Measurements from ENCODE around the gene SLC35B2. TPM values are rescaled to one million over a fixed set of nuclear protein-coding genes. Genes with fewer than 3 reads are reported as not detected.

SLC35B2 gene
- total and polyA plus RNA-seq, 2 experiments from 2014 or later = 14.0 to 30.9 TPM

GRCh38 chr6:44269178-44269920 lies 12.0 kb upstream of the SLC35B2 start:
- Histone ChIP-seq H4K20me1 (replicated peaks; ENCODE audit: insufficient read depth) (no peaks in the 10 kb centered on the region), H3K27ac (ENCODE audit: low read depth) (no peak overlapping the region), H2AFZ (no peak overlapping the region), H3K4me2 (peak overlapping the region; percentile 87), H3K36me3 (ENCODE audit: insufficient read depth) (no peaks in the 10 kb centered on the region), H3K27me3 (ENCODE audit: insufficient read depth) (peaks cover 21% of the 10 kb centered on the region), H3F3A (replicated peaks; ENCODE audit: low read depth) (0 out of 2 replicates have a peak, but pooled peaks cover 19% of the 10 kb centered on the region), H3K9me2 (ENCODE audit: insufficient read depth) (no peaks in the 10 kb centered on the region), H3K4me3 (peak overlapping the region; percentile 65), H3K79me2 (replicated peaks; ENCODE audit: insufficient read depth) (peaks cover 5% of the 10 kb centered on the region; the same call in 1 of the 2 replicates), H3K4me1 (ENCODE audit: insufficient read depth) (peaks cover 16% of the 10 kb centered on the region)
- TF ChIP-seq CTCF (conservative IDR thresholded peaks at IDR 0.05; ENCODE audit: low read depth in 2 of 2) (no peak), REST (IDR thresholded peaks at IDR 0.05; ENCODE audit: unreplicated experiment) (no peak), EZH2 (IDR thresholded peaks at IDR 0.05; ENCODE audit: low read depth, unreplicated experiment) (no peak), ZNF331 (CRISPR knock-in tag; IDR thresholded peaks at IDR 0.05; ENCODE audit: low read depth) (no peak), ZNF114 (CRISPR knock-in tag; IDR thresholded peaks at IDR 0.05) (no peak), ETS1 (IDR thresholded peaks at IDR 0.05) (no peak), ZNF462 (CRISPR knock-in tag; IDR thresholded peaks at IDR 0.05) (no peak), NANOG (IDR thresholded peaks at IDR 0.05; ENCODE audit: borderline replicate concordance) (no peak), STAT1 (IDR thresholded peaks at IDR 0.05; ENCODE audit: unreplicated experiment) (no peak), EZH2phosphoT487 (IDR thresholded peaks at IDR 0.05; ENCODE audit: unreplicated experiment) (no peak), POLR2AphosphoS5 (IDR thresholded peaks at IDR 0.05; ENCODE audit: low read depth) (no peak), CREB1 (CRISPR knock-in tag; IDR thresholded peaks at IDR 0.05; ENCODE audit: low read depth) (no peak), JUNB (IDR thresholded peaks at IDR 0.05; ENCODE audit: unreplicated experiment) (no peak)
- Mint-ChIP-seq H3K27me3 (ENCODE audit: insufficient read depth, low read depth, poor library complexity) (peaks cover 39% of the 10 kb centered on the region), H3K9me3 (no peaks in the 10 kb centered on the region), H3K36me3 (ENCODE audit: low read depth) (peaks cover 6% of the 10 kb centered on the region; the same call in 2 of the 3 replicates), H3K27ac (no peak overlapping the region), H3K4me1 (peaks cover 42% of the 10 kb centered on the region), H3K4me3 (peak overlapping the region; percentile 76)
- DNase-seq (ENCODE audit: low spot score) (no peak), ATAC-seq (no peak)

Data from GM23338 (cell line).